Choroid plexus epithelial cell (primary cell): ENCODE data around the gene STK40.

Experiments used
- DNase-seq: peaks from one replicate; pipeline ENCODE4 v3.0.0-alpha.2; 2010; ENCODE audit warnings: low read depth
- H3K4me3 ChIP-seq: 2 replicates; pipeline ENCODE4 v1.5.1; 2011; ENCODE audit warnings: low read depth, mild to moderate bottlenecking, control low read depth, low read length, moderate library complexity
- CTCF ChIP-seq: conservative IDR thresholded peaks from 2 replicates; pipeline ENCODE4 v1.5.1; 2011; ENCODE audit warnings: low read depth, mild to moderate bottlenecking, control low read depth, inconsistent platforms, low read length, moderate library complexity

Gene STK40

GRCh38 chr1:36339215-36339614, 46.5 kb downstream of the STK40 start:
- H3K4me3 ChIP-seq: no peak overlapping the region
- DNase-seq: no peak
- TF ChIP-seq CTCF: no peak

GRCh38 chr1:36337830-36338229, 47.9 kb downstream of the STK40 start:
- H3K4me3 ChIP-seq: no peak overlapping the region
- no peak for TF ChIP-seq CTCF
- no peak for DNase-seq

- H3K4me3 ChIP-seq: no peak overlapping the region
- no peak for DNase-seq
- no peak for TF ChIP-seq CTCF
Measured at GRCh38 chr1:36330940-36331339, 54.8 kb downstream of the STK40 start.

GRCh38 chr1:36329817-36330216, 55.9 kb downstream of the STK40 start:
- no peak overlapping the region for H3K4me3 ChIP-seq

GRCh38 chr1:36328713-36329112, 57.0 kb downstream of the STK40 start:
- H3K4me3 ChIP-seq: no peak overlapping the region
- peak; percentile 44 for DNase-seq
- TF ChIP-seq CTCF: no peak

More at GRCh38 chr1:36329817-36330216, 55.9 kb downstream of the STK40 start:
- no peak for DNase-seq
- TF ChIP-seq CTCF: no peak

GRCh38 chr1:36328088-36328480, 57.6 kb downstream of the STK40 start:
- no peak for TF ChIP-seq CTCF
- H3K4me3 ChIP-seq: no peak overlapping the region
- no peak for DNase-seq

GRCh38 chr1:36327421-36328087, 58.2 kb downstream of the STK40 start:
- no peak overlapping the region for H3K4me3 ChIP-seq
- no peak for TF ChIP-seq CTCF
- peak; percentile 72 for DNase-seq
